Measurements from ENCODE around the gene ABHD3. TPM values are rescaled to one million over a fixed set of nuclear protein-coding genes. Genes with fewer than 3 reads are reported as not detected.

ABHD3 gene
- total RNA-seq, 1 donor from 2014 or later = 21.1 TPM

DNA sequence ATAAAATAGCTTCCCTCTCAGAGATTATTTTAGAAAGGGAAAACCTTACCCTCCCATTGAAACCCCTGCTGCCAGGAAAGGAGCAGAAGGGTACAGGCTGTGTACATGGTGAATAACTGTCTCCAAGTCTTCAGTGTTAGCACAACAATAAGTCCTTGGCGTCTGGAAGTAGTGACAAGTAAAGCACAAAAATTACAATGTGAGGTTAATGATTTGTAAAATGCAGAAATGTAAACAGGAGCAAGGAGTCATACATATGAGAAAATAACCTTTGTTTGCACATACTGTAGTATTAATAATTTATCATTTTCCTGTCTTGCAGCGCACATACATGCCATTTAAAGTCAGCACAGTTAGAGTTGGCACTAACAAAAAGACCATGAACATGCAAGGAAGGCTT is 40.5 kb downstream of the ABHD3 start:
- Histone ChIP-seq H3K36me3 (no peaks in the 10 kb centered on the region), H3K4me1 (no peaks in the 10 kb centered on the region), H3K4me3 (no peak overlapping the region), H3K9me3 (no peaks in the 10 kb centered on the region), H3K27me3 (no peaks in the 10 kb centered on the region), H3K27ac (no peak overlapping the region)
- TF ChIP-seq, protein P1, sequence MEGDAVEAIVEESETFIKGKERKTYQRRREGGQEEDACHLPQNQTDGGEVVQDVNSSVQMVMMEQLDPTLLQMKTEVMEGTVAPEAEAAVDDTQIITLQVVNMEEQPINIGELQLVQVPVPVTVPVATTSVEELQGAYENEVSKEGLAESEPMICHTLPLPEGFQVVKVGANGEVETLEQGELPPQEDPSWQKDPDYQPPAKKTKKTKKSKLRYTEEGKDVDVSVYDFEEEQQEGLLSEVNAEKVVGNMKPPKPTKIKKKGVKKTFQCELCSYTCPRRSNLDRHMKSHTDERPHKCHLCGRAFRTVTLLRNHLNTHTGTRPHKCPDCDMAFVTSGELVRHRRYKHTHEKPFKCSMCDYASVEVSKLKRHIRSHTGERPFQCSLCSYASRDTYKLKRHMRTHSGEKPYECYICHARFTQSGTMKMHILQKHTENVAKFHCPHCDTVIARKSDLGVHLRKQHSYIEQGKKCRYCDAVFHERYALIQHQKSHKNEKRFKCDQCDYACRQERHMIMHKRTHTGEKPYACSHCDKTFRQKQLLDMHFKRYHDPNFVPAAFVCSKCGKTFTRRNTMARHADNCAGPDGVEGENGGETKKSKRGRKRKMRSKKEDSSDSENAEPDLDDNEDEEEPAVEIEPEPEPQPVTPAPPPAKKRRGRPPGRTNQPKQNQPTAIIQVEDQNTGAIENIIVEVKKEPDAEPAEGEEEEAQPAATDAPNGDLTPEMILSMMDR (IDR thresholded peaks at IDR 0.05) = no peak
- TF ChIP-seq POLR2A (IDR thresholded peaks at IDR 0.05) = no peak
- no peak for TF ChIP-seq POLR2AphosphoS5 (IDR thresholded peaks at IDR 0.05; ENCODE audit: insufficient read depth in 1 of 2, low read depth in 1 of 2)
- intact Hi-C loops (cut with DNase I) = no loop called here
- no peak for DNase-seq (ENCODE audit: extremely low spot score in 2 of 2)

DNA sequence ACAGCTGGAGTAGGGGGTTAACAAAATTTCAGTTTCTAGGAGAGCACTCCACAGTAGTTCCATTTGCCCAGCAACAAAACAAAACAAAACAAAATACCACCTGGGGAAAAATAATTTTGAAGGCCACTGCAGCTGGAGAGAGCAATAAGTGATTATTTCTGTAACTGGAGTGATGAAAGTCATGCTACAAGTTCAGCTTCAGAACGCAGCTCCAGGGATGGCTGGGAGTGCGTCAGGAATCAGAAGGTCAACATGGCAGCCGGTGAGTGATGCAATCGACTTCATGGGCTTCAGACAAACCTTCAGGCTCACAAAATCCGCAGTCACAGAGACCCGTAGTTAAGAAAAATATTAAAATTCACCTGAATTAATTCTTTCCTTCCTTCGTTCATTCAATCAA is 41.0 kb downstream of the ABHD3 start:
- no peak for DNase-seq (ENCODE audit: extremely low spot score in 2 of 2)
- H3K27ac ChIP-seq = no peak overlapping the region
- intact Hi-C loops (cut with DNase I) = no loop called here
- no peaks in the 10 kb centered on the region for H3K9me3 ChIP-seq
- H3K4me1 ChIP-seq = no peaks in the 10 kb centered on the region
- no peaks in the 10 kb centered on the region for H3K36me3 ChIP-seq
- no peaks in the 10 kb centered on the region for H3K27me3 ChIP-seq
- TF ChIP-seq, protein P1 (IDR thresholded peaks at IDR 0.05) = no peak
- TF ChIP-seq POLR2A (IDR thresholded peaks at IDR 0.05) = no peak
- no peak for TF ChIP-seq POLR2AphosphoS5 (IDR thresholded peaks at IDR 0.05; ENCODE audit: insufficient read depth in 1 of 2, low read depth in 1 of 2)
- no peak overlapping the region for H3K4me3 ChIP-seq

DNA sequence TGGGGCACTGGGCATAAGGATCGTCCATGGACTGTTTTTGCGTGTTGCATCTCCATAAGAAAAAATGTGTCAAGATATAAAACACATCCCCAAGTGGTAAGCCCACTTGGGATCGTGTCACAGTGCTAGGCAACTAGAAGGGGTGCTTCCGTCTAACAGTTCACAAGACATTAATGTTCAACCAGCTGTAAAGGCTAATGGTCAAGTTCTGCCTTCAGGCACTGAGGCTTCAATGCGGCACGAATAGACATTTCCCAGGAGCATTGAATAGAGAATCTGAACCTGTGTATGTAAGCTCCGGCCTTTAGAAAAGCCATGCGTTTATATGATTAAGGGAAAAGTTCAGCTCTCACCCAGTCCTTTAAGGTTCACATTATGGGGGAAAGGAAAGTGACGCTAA is 42.0 kb downstream of the ABHD3 start:
- TF ChIP-seq POLR2A (IDR thresholded peaks at IDR 0.05) = no peak
- TF ChIP-seq, protein P1 (IDR thresholded peaks at IDR 0.05) = no peak
- TF ChIP-seq POLR2AphosphoS5 (IDR thresholded peaks at IDR 0.05; ENCODE audit: insufficient read depth in 1 of 2, low read depth in 1 of 2) = no peak
- Histone ChIP-seq H3K36me3 (no peaks in the 10 kb centered on the region), H3K9me3 (no peaks in the 10 kb centered on the region), H3K27me3 (no peaks in the 10 kb centered on the region), H3K4me1 (no peaks in the 10 kb centered on the region), H3K4me3 (no peak overlapping the region), H3K27ac (no peak overlapping the region)
- intact Hi-C loops (cut with DNase I) = no loop called here
- DNase-seq (ENCODE audit: extremely low spot score in 2 of 2) = no peak

GRCh38 chr18:21660078-21660477 is 44.5 kb downstream of the ABHD3 start:
- Histone ChIP-seq H3K36me3 (peaks cover 0 to 9% of the 10 kb centered on the region in 2 donors), H3K27ac (no peak overlapping the region), H3K4me3 (no peak overlapping the region), H3K27me3 (no peaks in the 10 kb centered on the region), H3K4me1 (no peaks in the 10 kb centered on the region), H3K9me3 (no peaks in the 10 kb centered on the region)
- TF ChIP-seq, protein P1 (IDR thresholded peaks at IDR 0.05) = no peak
- TF ChIP-seq POLR2A (IDR thresholded peaks at IDR 0.05) (no peak), POLR2AphosphoS5 (IDR thresholded peaks at IDR 0.05; ENCODE audit: insufficient read depth in 1 of 2, low read depth in 1 of 2) (no peak)
- DNase-seq (ENCODE audit: extremely low spot score in 2 of 2) = no peak
- intact Hi-C loops (cut with DNase I) = no loop called here

GRCh38 chr18:21656402-21656801 is 48.2 kb downstream of the ABHD3 start:
- Histone ChIP-seq H3K27ac (no peak overlapping the region), H3K27me3 (no peaks in the 10 kb centered on the region), H3K36me3 (peaks cover 0 to 9% of the 10 kb centered on the region in 2 donors), H3K9me3 (no peaks in the 10 kb centered on the region), H3K4me1 (no peaks in the 10 kb centered on the region), H3K4me3 (no peak overlapping the region)
- intact Hi-C loops (cut with DNase I) = no loop called here
- TF ChIP-seq, protein P1 (IDR thresholded peaks at IDR 0.05) = no peak
- TF ChIP-seq POLR2AphosphoS5 (IDR thresholded peaks at IDR 0.05; ENCODE audit: insufficient read depth in 1 of 2, low read depth in 1 of 2) = no peak
- TF ChIP-seq POLR2A (IDR thresholded peaks at IDR 0.05) = no peak
- no peak for DNase-seq (ENCODE audit: extremely low spot score in 2 of 2)

Data from vagina (tissue), 2 donors.